DMS 273 treated with DMSO at 0.1 percent for 48 hours (cell line): Measurements from ENCODE around the gene TRIM29.

ENCODE experiments used
- DNase-seq: peaks from one replicate; lab custom pipeline; 2025; lab: John Stamatoyannopoulos, UW

TRIM29 gene

DNA sequence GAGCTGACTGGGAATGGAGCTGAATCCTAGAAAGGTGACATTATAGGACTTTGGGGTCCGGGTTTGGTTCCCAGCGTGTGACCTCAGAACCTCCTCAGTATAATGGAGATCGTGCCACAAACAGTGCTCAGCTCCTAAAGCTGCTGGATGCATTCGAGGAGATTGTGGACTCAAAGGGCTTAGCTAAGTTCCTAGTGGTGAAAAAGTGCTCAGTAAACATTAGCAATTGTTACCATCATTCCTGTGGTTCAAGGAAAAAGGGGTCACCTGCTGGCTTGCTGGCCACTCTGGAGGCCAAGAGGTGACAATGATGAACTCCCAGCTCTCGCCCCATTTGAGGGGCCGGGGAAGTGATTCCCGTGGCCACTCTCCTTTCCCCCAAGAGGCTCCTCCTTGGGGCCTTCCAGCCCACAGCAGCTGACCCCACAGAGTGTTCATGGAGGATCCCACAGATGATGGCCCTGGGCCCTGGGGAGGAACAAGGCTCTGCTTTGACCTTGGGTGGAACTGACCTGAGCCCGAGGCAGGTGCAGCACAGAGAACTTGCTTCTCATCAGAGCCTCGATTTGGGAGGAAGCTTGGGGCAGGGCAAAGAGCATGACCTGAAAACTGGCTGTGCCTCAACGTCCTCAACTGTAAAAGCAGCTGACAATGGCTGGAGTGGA, 40.1 kb downstream of the TRIM29 start:
- DNase-seq = no peak

DNA sequence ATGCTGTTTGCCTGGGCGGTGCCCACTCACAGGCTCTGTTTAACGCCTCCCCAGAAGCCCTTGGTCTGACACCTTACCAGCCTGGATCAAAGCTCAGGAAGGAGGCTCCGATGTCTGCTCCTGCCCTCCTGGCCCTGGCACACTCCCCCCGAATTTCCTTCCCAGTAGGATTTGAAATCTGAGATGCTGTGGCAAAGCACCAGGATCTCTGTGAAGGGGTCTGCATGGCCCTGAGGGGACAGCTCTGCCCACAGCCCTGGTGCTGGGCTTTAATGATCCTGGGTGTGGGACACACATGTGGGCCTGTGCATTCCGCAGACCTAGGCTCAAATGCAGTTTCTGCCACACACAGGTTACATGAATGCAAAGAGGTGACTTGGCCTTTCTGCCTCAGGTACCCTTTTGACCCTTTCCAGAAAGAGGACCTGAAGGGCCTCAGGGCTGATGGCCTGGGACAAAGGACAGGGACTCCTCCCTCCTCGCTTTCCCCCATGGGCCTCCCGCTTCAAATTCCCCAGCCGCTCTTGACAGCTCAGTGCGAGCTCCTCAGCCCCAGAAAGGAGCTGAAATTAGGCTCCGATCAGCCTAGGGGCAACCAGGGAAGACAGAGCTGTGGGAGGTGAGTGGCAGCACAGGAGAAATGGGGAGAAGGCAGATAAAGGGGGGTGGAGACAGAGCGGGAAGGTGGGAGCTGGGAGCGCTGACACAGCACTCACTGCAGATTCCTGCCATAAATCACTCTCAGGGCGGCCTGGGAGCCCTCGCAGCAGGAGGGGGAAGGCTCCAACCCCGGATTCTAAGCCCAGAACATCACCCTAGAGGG, 41.3 kb downstream of the TRIM29 start:
- no peak for DNase-seq

DNA sequence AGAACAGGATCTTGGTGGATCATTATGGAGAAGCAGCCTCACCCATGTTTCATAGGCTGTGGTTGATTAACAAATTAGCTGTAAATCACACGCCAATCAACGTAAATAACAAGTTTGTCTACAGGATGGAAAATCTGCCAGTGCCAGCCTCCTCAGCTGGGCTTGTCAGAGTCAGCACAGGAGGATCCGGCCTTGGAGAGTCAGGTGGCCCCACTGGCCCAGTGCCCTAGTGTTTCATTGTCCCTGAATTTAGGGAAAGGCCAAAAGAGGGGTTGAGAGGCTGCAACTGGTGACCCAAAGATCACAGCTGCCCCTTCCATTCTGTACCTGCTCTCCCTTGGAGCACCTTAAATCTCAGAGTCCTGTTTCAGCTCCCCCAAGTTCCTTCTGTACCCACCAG, 42.4 kb downstream of the TRIM29 start:
- no peak for DNase-seq

DNA sequence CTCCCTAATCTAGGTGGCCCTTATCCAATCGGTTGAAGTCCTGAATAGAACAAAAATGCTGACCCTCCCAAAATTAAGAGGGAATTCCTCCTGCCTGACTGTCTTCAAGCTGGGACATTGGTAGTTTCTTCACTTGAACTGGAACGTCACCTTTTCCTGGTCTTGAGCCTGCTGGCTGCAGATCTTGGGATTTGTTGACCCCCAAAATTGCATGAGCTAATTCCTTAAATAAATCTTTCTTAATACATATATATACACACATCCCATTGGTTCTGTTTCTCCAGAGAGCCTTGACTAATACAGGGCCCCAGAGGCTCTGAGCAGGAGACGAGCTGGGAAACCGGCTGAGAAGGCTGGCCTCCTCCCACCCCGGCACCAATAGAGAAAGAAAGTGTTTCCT, 46.2 kb downstream of the TRIM29 start:
- DNase-seq = no peak

DNA sequence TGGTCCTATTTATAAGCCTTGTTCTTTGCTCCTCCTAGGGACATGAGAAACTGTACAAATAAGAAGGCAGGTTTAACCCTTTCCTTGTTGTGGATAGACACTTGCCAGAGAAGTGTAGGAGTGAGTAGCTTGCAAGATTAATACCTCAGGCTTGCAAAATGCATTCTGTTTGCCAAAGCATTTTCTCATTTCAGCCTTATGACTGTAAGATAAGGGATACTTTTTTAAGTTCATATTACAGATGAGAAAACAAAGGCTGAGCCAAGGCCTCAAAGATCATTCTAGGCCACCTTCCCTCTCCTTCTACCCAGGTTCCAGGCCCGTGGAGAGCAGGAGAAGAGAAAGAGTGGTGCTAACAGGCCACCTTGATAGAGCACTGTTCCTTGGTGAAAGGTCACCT, 46.8 kb downstream of the TRIM29 start:
- DNase-seq = no peak

DNA sequence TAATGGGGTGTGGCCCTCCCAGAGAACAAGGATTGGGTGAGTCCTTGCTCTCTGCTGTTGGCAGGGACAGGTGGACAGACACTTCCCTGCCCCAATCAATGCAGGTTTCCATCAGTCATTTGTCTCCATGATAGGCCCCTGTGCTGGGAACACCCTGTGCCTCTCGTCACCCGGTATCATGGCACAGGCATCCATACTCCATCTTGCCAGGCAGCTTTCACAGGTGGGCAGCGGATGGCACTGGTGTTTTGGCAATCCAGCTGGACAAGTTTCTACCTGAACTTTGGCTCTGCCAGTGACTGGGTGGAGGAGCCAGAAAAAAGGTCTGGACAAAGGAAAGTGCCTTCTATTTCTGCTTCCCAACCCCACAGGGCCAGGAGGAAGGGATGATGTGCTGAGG, 47.5 kb downstream of the TRIM29 start:
- no peak for DNase-seq

DNA sequence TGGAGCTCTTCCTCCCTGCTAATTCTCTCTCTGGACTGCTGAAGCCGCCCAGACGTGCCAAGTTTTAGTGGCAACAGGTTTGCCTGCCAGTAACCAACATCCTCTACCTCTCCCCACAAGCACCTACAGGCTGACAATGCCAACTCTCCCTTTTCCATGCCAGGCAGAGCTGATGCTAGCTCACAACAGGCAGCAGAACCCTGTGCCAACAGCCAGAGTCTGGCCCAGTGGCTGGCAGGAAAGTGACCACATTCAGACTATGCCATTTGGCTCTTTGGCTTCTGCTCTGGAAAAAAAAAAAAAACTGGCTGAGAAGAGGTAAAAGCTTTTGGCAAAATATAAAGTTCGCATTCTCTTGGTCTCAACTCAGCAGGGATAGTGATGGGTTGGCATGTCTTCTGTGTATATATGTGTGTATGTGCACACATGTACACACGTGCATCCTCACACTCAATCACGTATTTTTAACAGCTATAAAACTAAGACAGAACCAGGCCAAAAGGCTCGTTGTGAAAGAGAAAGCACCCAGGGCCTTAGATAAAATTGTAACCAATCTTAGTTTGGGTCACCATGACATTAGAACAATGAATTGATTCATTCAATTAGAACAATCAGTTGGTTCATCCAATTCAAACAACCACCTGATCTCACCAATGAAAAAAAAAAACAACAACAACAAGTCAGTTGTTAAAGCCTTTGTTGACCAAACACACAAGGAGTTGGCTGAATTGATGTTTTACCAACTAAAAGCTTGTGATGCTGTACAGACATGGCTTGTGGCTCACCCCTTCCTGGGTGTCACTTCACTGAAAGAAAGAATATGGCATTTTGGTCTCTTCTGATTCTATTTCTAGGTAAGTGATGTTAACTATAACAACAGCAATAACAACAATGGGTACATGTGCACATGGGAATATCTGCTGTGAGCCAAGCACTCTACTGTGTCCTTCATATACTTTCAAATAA, 48.6 kb downstream of the TRIM29 start:
- no peak for DNase-seq

DNA sequence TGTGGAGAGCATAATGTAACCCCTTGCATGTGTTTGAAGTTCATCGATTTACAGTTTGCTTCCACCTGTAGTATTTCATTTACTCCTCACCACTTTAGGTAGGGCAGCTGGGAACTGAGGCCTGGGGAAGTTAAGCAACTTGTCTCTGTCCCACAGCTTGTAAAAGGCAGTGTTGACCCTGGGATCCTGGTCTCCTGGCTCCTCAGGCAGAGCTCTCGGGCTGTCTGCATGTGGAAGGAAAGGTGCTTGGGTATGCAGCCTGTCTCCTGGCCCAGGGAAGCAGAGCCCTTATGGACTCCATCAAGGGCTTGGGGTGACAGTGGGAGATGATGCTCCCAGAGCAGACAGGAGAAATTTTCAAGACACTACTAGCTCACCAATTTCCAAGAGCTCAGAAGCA, 49.9 kb downstream of the TRIM29 start:
- DNase-seq = no peak

DNA sequence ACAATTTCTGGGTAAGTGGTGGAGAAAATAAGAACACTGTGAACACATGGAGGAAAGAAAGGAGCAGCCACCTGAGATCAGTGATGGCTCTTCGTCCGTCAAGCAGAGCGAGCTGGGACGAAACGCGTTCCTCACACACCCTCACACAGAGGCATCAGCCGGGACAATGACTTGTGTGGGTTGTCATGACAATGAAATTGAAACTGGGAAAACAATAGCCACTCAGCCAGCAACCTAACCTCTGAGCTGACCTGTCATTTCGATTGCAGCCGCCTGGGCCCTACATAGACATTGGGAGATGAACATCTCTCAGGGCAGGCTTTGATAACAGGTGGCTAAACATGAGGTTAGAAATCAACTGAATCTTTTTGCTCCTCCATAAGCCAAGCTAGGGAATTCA, 51.3 kb downstream of the TRIM29 start:
- no peak for DNase-seq

DNA sequence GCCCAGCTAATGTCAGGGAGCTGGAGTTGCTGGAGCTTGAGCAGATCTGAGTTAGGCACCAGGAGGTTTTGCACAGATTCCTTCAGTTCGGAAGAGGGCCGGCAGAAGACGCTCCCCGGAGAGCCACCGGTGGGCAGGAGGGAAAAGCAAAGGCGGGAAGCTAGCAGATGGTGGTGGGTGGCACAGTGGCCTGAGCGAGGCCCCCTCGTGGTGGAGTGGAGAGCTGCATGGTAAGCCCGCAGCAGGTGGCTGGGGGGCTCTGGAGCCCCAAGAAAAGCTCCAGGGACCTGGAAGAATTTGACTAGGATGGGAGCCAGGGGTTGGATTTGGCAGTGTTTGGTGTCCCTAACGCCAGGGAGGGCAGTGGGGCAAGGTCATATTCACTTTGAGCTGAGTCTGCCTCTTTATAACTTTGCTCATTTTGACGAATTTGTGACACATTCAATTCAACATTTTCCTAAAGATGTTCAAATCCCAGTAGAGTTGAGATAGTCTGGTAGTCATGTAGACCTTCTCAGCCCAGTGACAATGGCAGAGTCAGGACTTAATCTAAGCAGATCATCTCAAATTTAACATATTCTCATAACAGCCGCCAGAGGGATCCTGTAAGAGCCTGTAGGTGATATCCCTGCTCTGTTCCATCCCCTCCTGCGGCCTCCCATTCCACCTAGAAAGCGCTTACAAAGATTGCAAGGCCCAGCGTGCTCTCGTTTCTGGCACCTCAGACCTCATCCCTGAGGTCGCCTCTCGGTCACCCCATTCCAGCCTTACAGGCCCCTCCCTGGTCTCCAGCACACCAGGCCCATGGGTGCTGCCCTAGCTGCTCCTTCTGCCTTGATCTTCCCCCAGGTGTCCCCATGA, 57.9 kb downstream of the TRIM29 start:
- DNase-seq = no peak

DNA sequence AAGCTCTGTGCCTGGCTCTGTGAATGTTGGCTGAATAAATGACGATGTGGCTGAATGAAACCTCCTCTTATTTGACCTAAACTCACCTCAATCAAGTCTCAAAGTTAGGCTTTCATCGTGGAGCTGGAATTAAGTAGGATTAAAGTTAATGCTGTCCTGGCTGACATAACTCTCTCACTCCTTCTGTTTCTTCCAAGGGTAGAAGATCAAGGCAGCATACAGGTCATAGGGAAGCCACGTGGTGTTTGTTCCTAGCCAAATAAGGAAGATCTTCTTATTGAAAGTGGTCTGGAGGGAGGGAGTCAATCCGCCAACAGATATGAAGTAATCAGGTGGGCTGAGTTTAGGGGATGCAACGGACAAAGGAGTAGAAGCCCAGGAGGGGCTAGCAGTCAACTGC, 59.5 kb downstream of the TRIM29 start:
- DNase-seq = no peak

DNA sequence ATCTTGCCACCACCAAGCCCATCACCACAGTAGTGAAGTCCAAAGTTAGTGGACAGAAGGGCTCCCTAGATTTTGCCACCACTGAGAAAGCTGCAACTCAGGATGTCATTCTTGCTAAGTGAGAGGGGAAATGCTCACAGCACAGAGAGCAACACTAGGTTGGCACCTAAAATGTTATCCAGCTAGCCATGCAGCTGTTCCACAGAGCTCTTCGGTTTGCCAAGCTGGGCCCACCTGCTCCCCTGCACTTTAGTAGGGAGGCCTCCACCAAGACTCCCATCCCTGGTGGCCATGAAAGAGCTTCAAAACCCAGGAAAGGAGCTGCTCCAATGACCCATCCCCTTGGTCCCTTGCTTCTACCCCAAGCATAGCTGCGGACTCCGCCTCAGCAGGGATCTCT, 63.8 kb downstream of the TRIM29 start:
- no peak for DNase-seq

DNA sequence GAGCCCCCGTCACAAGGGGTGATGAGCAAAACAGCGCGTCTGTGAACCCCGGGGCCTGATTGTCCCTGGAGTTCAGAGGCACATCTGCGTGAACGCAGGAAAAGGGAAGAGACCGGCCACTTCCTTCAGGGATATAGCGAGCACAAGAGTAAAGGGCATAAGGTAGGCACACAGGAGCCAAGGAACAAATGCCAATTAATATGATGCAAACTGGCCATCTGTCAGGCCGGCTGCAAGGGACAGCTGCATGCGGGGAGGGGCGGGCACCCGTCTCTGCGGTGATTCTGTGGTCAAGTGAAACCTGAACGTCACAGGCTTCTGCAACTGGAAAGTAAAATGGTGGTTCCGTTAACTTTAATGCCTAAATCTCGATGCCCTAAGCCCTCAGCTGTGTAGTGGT, 64.7 kb downstream of the TRIM29 start:
- DNase-seq = peak; percentile 47

DNA sequence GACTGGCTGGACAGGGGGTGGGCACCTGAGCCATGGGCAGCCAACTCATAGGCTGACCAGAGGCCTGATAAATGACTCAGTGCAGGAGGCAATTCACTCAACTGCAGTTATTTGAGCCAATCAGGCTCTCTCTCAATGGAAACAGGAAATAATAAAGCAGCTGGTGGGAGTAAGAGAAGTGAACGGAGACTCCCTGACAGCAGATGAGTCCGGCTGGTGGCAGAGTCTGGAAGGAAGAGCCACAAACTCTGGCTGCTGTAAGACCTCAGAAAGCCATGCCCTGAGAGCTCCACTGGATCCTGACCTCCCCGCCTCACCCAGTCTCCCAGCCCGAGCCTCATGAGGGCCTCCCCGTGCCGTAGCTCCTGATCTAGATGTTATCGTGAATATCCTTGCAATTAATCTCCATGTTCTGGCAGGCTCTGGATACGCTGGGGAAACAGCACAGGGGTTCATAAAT, 69.8 kb downstream of the TRIM29 start:
- DNase-seq = no peak

DNA sequence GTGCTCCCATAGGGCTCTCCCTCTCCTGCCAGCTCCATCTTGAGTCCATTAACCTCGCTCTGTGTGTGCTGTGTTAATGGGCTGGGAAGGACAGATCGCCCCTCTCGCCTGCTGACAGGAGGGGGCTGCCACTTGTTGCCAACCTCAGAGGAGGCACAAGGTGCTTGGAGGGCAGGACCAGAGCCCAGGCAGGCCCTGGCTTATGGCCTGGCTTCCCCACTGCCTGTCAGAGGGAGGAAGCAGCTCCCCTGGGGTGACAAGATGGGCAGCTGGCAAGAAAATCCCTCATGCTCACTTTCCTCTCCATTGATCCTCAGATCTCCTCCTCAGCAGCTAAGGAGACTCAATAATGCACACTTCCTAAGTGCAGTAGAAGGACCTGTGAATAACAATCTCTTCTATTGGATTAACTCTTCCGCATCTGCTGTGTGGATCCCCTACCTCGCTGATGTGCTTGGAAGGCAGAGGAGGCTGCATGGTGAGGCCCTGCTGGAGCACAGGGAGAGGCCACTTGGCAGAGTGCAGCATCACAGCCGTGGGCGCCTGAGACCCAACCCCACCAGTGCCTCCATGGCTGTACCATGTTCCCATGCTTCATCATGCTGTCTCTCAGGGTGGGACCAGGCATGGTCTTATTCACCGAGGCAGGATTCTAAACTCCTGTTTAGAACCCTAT, 70.3 kb downstream of the TRIM29 start:
- no peak for DNase-seq

DNA sequence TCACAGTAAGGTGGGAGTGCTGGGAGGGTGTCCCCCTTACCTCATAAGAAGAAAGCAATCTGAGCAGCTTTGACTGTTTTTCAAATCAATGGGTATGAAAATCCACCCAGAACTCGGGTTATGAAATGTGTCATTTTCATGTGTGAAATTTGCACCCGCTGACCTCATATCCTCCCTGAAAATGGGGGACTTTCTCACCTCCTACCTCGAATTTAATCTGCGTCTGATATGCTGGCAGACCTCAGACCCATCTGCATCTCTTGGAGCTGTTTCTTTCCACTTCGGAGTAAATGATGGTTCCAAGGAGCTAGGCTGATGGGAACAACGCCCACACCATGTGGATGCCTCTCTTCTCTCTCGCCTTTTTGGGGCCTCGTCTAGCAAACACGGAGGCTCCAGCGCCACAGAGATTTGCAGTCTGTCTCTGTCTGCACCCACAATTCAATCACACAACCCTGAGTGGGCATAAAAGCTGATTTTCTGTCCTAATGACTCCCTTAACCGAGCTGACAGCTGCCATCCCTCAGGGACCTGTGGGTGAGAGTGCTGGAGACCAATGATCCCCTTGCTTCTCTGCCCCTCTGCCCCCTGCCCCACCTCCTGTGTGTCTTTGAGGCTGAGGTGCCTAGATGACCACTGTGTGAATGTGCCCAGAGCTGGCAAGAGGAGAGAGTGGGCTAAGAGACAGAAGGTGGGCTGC, 71.0 kb downstream of the TRIM29 start:
- DNase-seq = no peak

DNA sequence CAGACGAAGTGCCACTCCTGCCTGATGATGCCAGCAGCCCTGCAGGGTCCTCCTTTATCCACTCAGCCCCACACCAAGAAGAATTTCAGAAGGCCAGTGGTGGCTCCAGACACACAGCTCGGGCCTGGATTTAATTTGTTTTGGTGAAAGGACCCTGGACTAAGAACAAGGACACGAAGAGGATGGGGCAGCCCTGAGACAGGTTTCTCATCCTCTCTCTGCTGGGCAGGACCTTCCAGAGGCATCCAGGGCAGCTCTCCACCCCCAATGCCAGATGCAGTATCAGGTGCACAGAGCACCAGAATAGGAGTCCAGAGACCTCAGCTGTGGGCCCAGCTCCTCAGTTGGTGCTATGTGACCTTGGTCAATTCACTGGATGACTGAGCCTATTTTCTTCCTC, 72.0 kb downstream of the TRIM29 start:
- DNase-seq = no peak

DNA sequence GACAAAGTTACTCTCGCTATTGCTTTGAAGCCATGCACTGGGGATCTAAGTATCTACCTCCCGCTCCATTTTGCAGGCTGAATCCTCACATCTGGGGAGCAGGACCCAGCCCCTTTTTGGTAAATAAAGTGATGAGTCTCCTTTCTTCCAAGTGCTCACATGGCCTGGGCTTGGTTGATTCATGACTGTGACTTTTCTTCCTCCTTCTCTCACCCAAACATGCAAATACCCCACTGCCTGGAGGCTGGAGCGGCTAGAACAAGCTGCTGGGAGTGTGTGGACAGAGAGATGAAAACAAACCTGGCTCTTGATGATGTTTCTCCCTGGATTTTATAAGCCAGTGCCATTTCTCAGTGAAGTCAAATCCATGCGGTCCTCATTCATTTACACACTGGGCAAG, 72.7 kb downstream of the TRIM29 start:
- no peak for DNase-seq

DNA sequence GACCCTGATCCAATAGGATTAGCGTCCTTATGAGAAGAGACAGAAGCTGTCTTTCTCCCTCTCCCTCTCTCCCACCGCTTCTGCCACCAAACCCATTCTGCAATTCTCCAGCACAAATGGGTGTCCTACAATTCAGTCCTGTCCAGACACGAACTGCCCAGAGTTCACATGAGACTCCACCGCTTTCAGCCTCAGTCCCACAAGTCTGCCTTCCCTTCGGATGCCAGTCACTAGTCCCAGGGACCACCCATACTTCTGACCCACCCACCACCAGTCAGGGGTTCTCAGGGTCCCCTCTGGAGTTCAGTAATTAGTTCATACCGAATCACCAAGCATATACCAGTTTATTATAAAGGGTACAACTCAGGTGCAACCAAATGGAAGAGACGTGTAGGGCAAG, 73.6 kb downstream of the TRIM29 start:
- DNase-seq = no peak

DNA sequence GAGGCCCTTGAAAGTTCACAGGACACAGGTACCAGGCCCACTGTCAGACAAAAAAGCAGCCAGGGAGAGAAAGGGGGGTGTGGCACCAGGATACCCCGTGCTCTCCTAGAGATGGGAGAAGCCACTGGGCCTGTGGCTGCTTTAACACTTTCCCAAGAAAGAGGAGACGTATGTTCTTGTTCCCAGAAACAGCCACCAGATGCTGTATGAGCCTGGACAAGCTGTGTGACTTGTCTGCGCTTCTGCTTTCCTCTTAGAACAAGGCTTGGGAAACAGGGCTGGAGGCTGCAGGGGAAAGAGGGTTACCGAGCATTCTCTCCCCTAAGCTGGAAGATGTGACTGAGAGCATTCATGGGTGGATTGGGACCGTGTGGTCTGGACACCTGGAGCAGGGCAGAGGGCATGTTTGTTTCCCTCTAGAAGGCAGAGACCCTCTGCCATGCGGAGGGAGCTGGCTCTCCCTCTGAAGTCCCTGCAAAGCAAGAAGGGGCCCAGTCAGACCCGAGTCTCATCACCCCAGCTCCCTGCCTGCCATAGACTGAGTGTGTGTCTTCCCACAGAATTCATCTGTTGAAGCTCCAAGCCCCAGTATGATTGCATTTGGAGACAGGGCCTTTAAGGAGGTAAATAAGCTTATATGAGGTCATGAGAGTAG, 74.1 kb downstream of the TRIM29 start:
- no peak for DNase-seq
